Bronchial epithelial cell (primary cell): ENCODE data around the gene GRAMD2B. TPM values are rescaled to one million over a fixed set of nuclear protein-coding genes. Genes with fewer than 3 reads are reported as not detected.
"Not testable (repeated sequence)": the region's sequence is repeated elsewhere in the genome, so short reads cannot be mapped to it uniquely, and the experiment has no call there.

Source experiments
- DNase-seq: peaks from one replicate; pipeline ENCODE4 v3.0.0-alpha.2; 2010; ENCODE audit warnings: low read depth
- FAIRE-seq: peaks from 2 replicates; lab custom pipeline; 2011; peaks lifted over from hg19 to GRCh38; lab: Jason Lieb, UNC
- H3K27me3 ChIP-seq: 2 replicates; pipeline ENCODE4 v1.5.1; 2011; ENCODE audit warnings: low read length; ENCODE audit not compliant: control insufficient read depth, insufficient read depth
- H3K36me3 ChIP-seq: 2 replicates; pipeline ENCODE4 v1.5.1; 2011; ENCODE audit warnings: low read length; ENCODE audit not compliant: control insufficient read depth, insufficient read depth
- H3K4me3 ChIP-seq: 2 replicates; pipeline ENCODE4 v1.5.1; 2011; ENCODE audit warnings: mild to moderate bottlenecking, low read depth, low read length, control low read depth
- total RNA-seq: library from RNA; depleted of rRNA; stranded (reverse); fragments of >200 nt; gene quantifications from 2 replicates; pipeline ENCODE4 v1.2.1, GENCODE V29; 2014
- TF ChIP-seq, protein P1 (sequence below): IDR thresholded peaks from 2 replicates; pipeline ENCODE4 v1.5.1; 2011; ENCODE audit warnings: mild to moderate bottlenecking, moderate library complexity, low read length, control low read depth, inconsistent platforms; ENCODE audit not compliant: insufficient read depth, severe bottlenecking

Gene GRAMD2B, protein sequence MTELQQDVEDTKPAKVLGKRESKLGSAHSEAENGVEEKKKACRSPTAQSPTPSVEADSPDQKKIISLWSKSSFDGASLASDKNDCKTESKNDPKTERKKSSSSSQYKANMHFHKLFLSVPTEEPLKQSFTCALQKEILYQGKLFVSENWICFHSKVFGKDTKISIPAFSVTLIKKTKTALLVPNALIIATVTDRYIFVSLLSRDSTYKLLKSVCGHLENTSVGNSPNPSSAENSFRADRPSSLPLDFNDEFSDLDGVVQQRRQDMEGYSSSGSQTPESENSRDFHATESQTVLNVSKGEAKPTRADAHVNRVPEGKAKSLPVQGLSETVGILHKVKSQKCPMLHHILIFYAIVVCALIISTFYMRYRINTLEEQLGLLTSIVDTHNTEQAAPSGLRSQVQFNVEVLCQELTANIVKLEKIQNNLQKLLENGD
- total RNA-seq = 9.2 and 12.0 TPM in 2 replicates

- H3K27me3 ChIP-seq = no peaks in the 10 kb centered on the region
- no peaks in the 10 kb centered on the region for H3K36me3 ChIP-seq
- H3K4me3 ChIP-seq = peak within 1 kb of the TSS; percentile 68
- TF ChIP-seq, protein P1, sequence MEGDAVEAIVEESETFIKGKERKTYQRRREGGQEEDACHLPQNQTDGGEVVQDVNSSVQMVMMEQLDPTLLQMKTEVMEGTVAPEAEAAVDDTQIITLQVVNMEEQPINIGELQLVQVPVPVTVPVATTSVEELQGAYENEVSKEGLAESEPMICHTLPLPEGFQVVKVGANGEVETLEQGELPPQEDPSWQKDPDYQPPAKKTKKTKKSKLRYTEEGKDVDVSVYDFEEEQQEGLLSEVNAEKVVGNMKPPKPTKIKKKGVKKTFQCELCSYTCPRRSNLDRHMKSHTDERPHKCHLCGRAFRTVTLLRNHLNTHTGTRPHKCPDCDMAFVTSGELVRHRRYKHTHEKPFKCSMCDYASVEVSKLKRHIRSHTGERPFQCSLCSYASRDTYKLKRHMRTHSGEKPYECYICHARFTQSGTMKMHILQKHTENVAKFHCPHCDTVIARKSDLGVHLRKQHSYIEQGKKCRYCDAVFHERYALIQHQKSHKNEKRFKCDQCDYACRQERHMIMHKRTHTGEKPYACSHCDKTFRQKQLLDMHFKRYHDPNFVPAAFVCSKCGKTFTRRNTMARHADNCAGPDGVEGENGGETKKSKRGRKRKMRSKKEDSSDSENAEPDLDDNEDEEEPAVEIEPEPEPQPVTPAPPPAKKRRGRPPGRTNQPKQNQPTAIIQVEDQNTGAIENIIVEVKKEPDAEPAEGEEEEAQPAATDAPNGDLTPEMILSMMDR = no peak
- peak; percentile 91 for DNase-seq
- no peak for FAIRE-seq
Measured at GRCh38 chr5:126422994-126423788, at the start of gene GRAMD2B. Gene GRAMD2B (plus strand): TSS chr5:126423409. CDS start chr5:126423607, 198 bp downstream.

DNA sequence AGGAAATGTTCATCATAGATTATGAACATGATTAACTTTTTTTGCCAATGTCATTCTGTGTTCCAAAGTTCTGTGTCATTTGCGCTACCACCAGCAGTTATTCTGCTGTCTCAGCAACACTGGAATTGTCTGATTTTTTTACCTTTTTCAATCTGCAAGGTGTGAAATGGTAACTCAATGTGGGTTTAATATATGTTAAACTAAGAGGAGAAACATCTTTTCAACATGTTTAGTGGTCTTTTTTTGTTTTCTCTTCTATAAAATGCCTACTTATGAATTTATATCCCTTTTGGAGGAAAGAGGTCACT, 49.1 kb upstream of the GRAMD2B start:
- DNase-seq (no peak), FAIRE-seq (no peak)
- H3K4me3 ChIP-seq = no peak overlapping the region
- TF ChIP-seq, protein P1 = no peak
- no peaks in the 10 kb centered on the region for H3K36me3 ChIP-seq
- H3K27me3 ChIP-seq = no peaks in the 10 kb centered on the region

DNA sequence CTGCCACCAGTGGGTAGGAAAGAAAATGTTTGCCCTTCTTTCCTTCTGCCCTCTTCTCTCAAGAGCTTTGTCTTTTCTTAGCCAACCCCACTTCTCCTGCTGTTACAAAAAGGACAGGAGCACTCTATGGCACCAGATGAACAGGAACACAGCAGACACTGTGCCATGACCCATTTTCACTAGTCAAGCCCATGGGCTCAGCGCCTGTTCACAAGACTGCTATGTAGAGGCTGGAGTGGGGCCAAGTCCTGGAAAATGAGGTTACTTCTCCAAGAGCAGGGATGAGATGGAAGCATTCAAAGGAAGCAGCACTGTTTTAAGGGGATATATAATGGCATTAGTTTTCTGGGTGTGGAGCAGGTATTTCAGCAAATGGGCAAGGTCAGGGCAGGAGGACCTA, 46.8 kb upstream of the GRAMD2B start:
- TF ChIP-seq, protein P1 = no peak

GRCh38 chr5:126377424-126377823, 45.8 kb upstream of the GRAMD2B start:
- Histone ChIP-seq H3K36me3 (no peaks in the 10 kb centered on the region), H3K27me3 (no peaks in the 10 kb centered on the region), H3K4me3 (no peak overlapping the region)
- FAIRE-seq (no peak), DNase-seq (no peak)
- TF ChIP-seq, protein P1 = no peak

More for the DNA sequence above, 46.8 kb upstream of the GRAMD2B start:
- H3K4me3 ChIP-seq = no peak overlapping the region
- no peaks in the 10 kb centered on the region for H3K36me3 ChIP-seq
- FAIRE-seq (no peak), DNase-seq (no peak)
- H3K27me3 ChIP-seq = no peaks in the 10 kb centered on the region

DNA sequence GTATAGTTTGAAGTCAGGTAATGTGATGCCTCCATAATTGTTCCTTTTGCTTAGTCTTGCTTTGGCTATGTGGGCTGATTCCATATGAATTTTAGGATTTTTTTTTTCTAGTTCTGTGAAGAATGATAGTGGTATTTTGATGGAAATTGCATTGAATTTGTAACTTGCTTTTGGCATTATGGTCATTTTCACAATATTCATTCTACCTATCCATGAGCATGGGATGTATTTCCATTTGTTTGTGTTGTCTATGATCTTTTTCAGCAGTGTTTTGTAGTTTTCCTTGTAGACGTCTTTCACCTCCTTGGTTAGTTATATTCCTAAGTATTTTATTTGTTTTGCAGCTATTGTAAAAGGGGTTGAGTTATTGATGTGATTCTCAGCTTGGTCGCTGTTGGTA, 42.9 kb upstream of the GRAMD2B start:
- H3K27me3 ChIP-seq, H3K4me3 ChIP-seq, DNase-seq, H3K36me3 ChIP-seq, FAIRE-seq: not testable (repeated sequence)

- no peaks in the 10 kb centered on the region for H3K36me3 ChIP-seq
- no peaks in the 10 kb centered on the region for H3K27me3 ChIP-seq
- H3K4me3 ChIP-seq = no peak overlapping the region
- TF ChIP-seq, protein P1 = no peak
- DNase-seq (peak; percentile 82), FAIRE-seq (no peak)
Measured at GRCh38 chr5:126383246-126383645, 40.0 kb upstream of the GRAMD2B start.
